HCT116 (cell line): Measurements from ENCODE around the gene BTBD9. TPM values are rescaled to one million over a fixed set of nuclear protein-coding genes. Genes with fewer than 3 reads are reported as not detected.

Experiments used
- ATAC-seq: fragments of 200-7000 bp; cut with Tn5 transposase; 2 replicates; pipeline ENCODE4 v1.9.1; 2020; ENCODE audit warnings: mild to moderate bottlenecking, moderate library complexity
- BruUV-seq: library from RNA; stranded (reverse); fragments of 400-500 nt; replicated peaks from 2 replicates; lab custom pipeline; 2021; lab: Mats Ljungman, UMichigan
- CTCF ChIA-PET: fragments of 300-600 bp; sonication (Branson Sonifier 250); formaldehyde crosslinking; loops from one replicate; lab custom pipeline; 2021; ENCODE audit warnings: antibody characterized with exemption; lab: Charles Lee
- POLR2A ChIA-PET: fragments of 300-600, 350-600 bp; sonication (Branson Sonifier 250); formaldehyde crosslinking; loops from one replicate; lab custom pipeline; 2021; ENCODE audit warnings: antibody characterized with exemption; lab: Charles Lee
- RAD21 ChIA-PET, 2 experiments: fragments of 300-600 bp; sonication (Branson Sonifier 250); formaldehyde crosslinking; loops; one replicate each; lab custom pipeline; 2023; ENCODE audit warnings: low total read pairs in 2 of 2; ENCODE audit not compliant: uncharacterized antibody in 2 of 2, unreplicated experiment in 2 of 2, low non-redundant PET in 1 of 2; lab: Charles Lee
- DNase-seq: peaks from one replicate; pipeline ENCODE4 v3.0.0-alpha.2; 2010; ENCODE audit warnings: low read depth, low spot score
- H2AFZ ChIP-seq: fragments of 200-600 bp; shearing (Covaris generic), sonication (generic); 2 replicates; pipeline ENCODE4 v1.6.1; 2017; ENCODE audit warnings: low read depth, mixed run types, mixed read lengths, antibody characterized with exemption, low read length; ENCODE audit not compliant: poor library complexity, severe bottlenecking
- H3K27ac ChIP-seq: 2 replicates; pipeline ENCODE4 v1.5.1; 2012; ENCODE audit warnings: low read depth, low read length
- H3K27me3 ChIP-seq: fragments of 200-600 bp; sonication (generic); 2 replicates; pipeline ENCODE4 v1.6.1; 2016; ENCODE audit warnings: mixed run types, low read length, mixed read lengths; ENCODE audit not compliant: insufficient read depth
- H3K36me3 ChIP-seq, 2 experiments: fragments of 200-500 bp in 1 of 2; fragments of 200-600 bp in 1 of 2; sonication (Bioruptor generic) in 1 of 2; sonication (generic) in 1 of 2; 2 replicates each; pipeline versions ENCODE4 v1.5.1 to v1.6.1; 2014 to 2016; ENCODE audit warnings: low read length in 2 of 2, inconsistent platforms in 1 of 2, mixed read lengths in 1 of 2, mixed run types in 1 of 2; ENCODE audit not compliant: insufficient read depth in 2 of 2, control insufficient read depth in 1 of 2
- H3K4me1 ChIP-seq, 2 experiments: fragments of 200-600 bp in 1 of 2; sonication (generic) in 1 of 2; 2 replicates each; pipeline versions ENCODE4 v1.5.1 to v1.6.1; 2012 to 2017; ENCODE audit warnings: low read length in 2 of 2, inconsistent platforms in 1 of 2, mild to moderate bottlenecking in 1 of 2, mixed read lengths in 1 of 2, mixed run types in 1 of 2, moderate library complexity in 1 of 2; ENCODE audit not compliant: insufficient read depth in 2 of 2, control insufficient read depth in 1 of 2
- H3K4me2 ChIP-seq: fragments of 200-600 bp; sonication (generic); 2 replicates; pipeline ENCODE4 v1.6.1; 2017; ENCODE audit warnings: mixed run types, low read length, mixed read lengths
- H3K4me3 ChIP-seq, 2 experiments: fragments of 200-600 bp in 1 of 2; sonication (generic) in 1 of 2; replicated peaks in 1 of 2; 2 replicates each; pipeline ENCODE4 v1.5.1; 2011 to 2016; ENCODE audit warnings: low read length in 2 of 2, control low read depth in 1 of 2, low read depth in 1 of 2, mild to moderate bottlenecking in 1 of 2, mixed read lengths in 1 of 2, mixed run types in 1 of 2
- H3K79me2 ChIP-seq: fragments of 200-600 bp; sonication (generic); 2 replicates; pipeline ENCODE4 v1.6.1; 2017; ENCODE audit warnings: mild to moderate bottlenecking, mixed run types, low read length, moderate library complexity, mixed read lengths; ENCODE audit not compliant: insufficient read depth
- H3K9ac ChIP-seq: fragments of 200-600 bp; sonication (generic); 2 replicates; pipeline ENCODE4 v1.6.1; 2016; ENCODE audit warnings: low read length, mixed read lengths
- H3K9me2 ChIP-seq: fragments of 200-600 bp; sonication (generic), shearing (Covaris generic); 2 replicates; pipeline ENCODE4 v1.6.1; 2017; ENCODE audit warnings: mixed run types, mild to moderate bottlenecking, moderate library complexity; ENCODE audit not compliant: insufficient read depth
- H3K9me3 ChIP-seq, 2 experiments: fragments of 200-500 bp in 1 of 2; fragments of 200-600 bp in 1 of 2; sonication (Bioruptor generic) in 1 of 2; sonication (generic) in 1 of 2; 2 replicates each; pipeline ENCODE4 v1.6.1; 2014 to 2017; ENCODE audit warnings: low read length in 2 of 2, mixed read lengths in 2 of 2, inconsistent platforms in 1 of 2, low read depth in 1 of 2, mild to moderate bottlenecking in 1 of 2, mixed run types in 1 of 2, moderate library complexity in 1 of 2; ENCODE audit not compliant: control insufficient read depth in 1 of 2, insufficient read depth in 1 of 2
- H4K20me1 ChIP-seq: fragments of 200-600 bp; sonication (generic), shearing (Covaris generic); 2 replicates; pipeline ENCODE4 v1.6.1; 2017; ENCODE audit warnings: mixed run types, mild to moderate bottlenecking, moderate library complexity; ENCODE audit not compliant: insufficient read depth
- CBX3 ChIP-seq: IDR thresholded peaks from 2 replicates; pipeline ENCODE4 v1.6.1; 2012; ENCODE audit warnings: low read depth
- EGR1 ChIP-seq: IDR thresholded peaks from 2 replicates; pipeline ENCODE4 v1.6.1; 2012; ENCODE audit warnings: low read depth
- ELF1 ChIP-seq: IDR thresholded peaks from 2 replicates; pipeline ENCODE4 v1.6.1; 2012; ENCODE audit warnings: low read depth, borderline replicate concordance
- EZH2 ChIP-seq: fragments of 200-600 bp; sonication (generic); IDR thresholded peaks from 2 replicates; pipeline ENCODE4 v1.6.1; 2017; ENCODE audit warnings: antibody characterized with exemption, mixed run types
- EZH2phosphoT487 ChIP-seq: fragments of 200-600 bp; IDR thresholded peaks from 2 replicates; pipeline ENCODE4 v1.6.1; 2018; ENCODE audit warnings: antibody characterized with exemption, borderline replicate concordance
- FOSL1 ChIP-seq: IDR thresholded peaks from 2 replicates; pipeline ENCODE4 v1.6.1; 2012; ENCODE audit warnings: low read depth
- JUND ChIP-seq: IDR thresholded peaks from 2 replicates; pipeline ENCODE4 v1.6.1; 2012
- POLR2A ChIP-seq: IDR thresholded peaks from 2 replicates; pipeline ENCODE4 v1.7.0; 2011; ENCODE audit warnings: borderline replicate concordance; ENCODE audit not compliant: insufficient read depth, insufficient read length; ENCODE audit errors: extremely low read depth
- RAD21 ChIP-seq: IDR thresholded peaks from 2 replicates; pipeline ENCODE4 v1.6.1; 2012; ENCODE audit warnings: low read depth, mild to moderate bottlenecking
- SIN3A ChIP-seq: IDR thresholded peaks from 2 replicates; pipeline ENCODE4 v1.6.1; 2012; ENCODE audit warnings: low read depth
- SP1 ChIP-seq: IDR thresholded peaks from 2 replicates; pipeline ENCODE4 v1.6.1; 2012; ENCODE audit warnings: low read depth
- SRF ChIP-seq: IDR thresholded peaks from 2 replicates; pipeline ENCODE4 v1.6.1; 2012; ENCODE audit warnings: low read depth
- YY1 ChIP-seq: IDR thresholded peaks from 2 replicates; pipeline ENCODE4 v1.6.1; 2011; ENCODE audit warnings: low read length, low read depth, moderate library complexity, mild to moderate bottlenecking; ENCODE audit not compliant: insufficient replicate concordance; ENCODE audit errors: extremely low read depth
- ZFX ChIP-seq: fragments of 450-650 bp; IDR thresholded peaks from 2 replicates; pipeline ENCODE4 v1.6.1; 2017
- ZNF274 ChIP-seq: fragments of 200-500 bp; sonication (Bioruptor generic); IDR thresholded peaks from 2 replicates; pipeline ENCODE4 v1.6.1; 2014; ENCODE audit warnings: mild to moderate bottlenecking, low read depth, low read length, inconsistent platforms
- intact Hi-C: fragments of 100-400 bp; cut with micrococcal nuclease; formaldehyde crosslinking; loops from 2 replicates; pipeline ENCODE4 v1.10.0; 2022
- total RNA-seq: library from RNA; stranded (reverse); gene quantifications from one replicate; pipeline ENCODE4 v1.2.1, GENCODE V29; 2021; ENCODE audit not compliant: unreplicated experiment
- TF ChIP-seq, protein P1 (sequence below): IDR thresholded peaks from 2 replicates; pipeline ENCODE4 v1.6.1; 2012
- TF ChIP-seq, protein P2 (sequence below), 3 experiments: fragments of 200-600 bp in 1 of 3; sonication (generic) in 1 of 3; IDR thresholded peaks in 2 of 3; conservative IDR thresholded peaks in 1 of 3; 2 replicates each; pipeline ENCODE4 v1.5.1; 2012 to 2017; ENCODE audit warnings: low read depth in 2 of 3, low read length in 2 of 3, antibody characterized with exemption in 1 of 3, borderline replicate concordance in 1 of 3, control low read depth in 1 of 3, mild to moderate bottlenecking in 1 of 3, mixed read lengths in 1 of 3, mixed run types in 1 of 3, moderate library complexity in 1 of 3; ENCODE audit not compliant: insufficient read depth in 1 of 3
- TF ChIP-seq, protein P3 (sequence below): IDR thresholded peaks from 2 replicates; pipeline ENCODE4 v1.6.1; 2012; ENCODE audit warnings: low read depth
- TF ChIP-seq, protein P4 (sequence below): IDR thresholded peaks from 2 replicates; pipeline ENCODE4 v1.6.1; 2012

The BTBD9 gene
- total RNA-seq, 1 experiment from 2014 or later, result 10.9 TPM

DNA sequence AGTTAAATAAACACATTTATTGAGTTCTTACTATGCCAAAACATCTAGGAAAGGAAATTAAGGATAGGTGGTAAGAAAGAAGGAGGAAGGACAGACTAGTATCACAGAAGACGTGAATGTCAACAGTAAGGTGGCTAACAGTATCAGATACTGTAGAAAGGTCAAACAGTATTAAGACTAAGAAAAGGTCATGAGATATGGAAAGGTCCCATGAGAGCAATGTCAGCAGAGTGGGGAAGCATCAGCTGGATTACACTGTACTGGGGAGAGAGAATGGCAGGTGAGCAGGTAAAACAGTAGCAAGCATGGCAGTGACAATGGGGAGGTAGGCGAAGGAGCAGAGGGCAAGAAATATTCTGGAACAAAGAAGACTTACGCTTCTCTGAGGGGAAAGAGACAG lies 45.2 kb upstream of the BTBD9 start:
- H3K36me3 ChIP-seq, result peaks cover 16 to 36% of the 10 kb centered on the region in 2 experiments
- POLR2A ChIA-PET, result interaction anchor here (1.0 kb wide), 1 partner anchor 18 kb away, joined by 3 read pairs; the partner anchor contains the start of gene GLO1
- CTCF ChIA-PET, result no interaction called here

More for the DNA sequence above, 45.2 kb upstream of the BTBD9 start:
- no peaks in the 10 kb centered on the region for H3K4me1 ChIP-seq
- no peak overlapping the region for H3K27ac ChIP-seq
- H3K4me2 ChIP-seq, result no peak overlapping the region
- DNase-seq, result no peak
- H3K9me2 ChIP-seq, result no peaks in the 10 kb centered on the region
- ATAC-seq, result no peak
- intact Hi-C loops, result no loop called here
- no TSS peak for BruUV-seq
- no peaks in the 10 kb centered on the region for H3K27me3 ChIP-seq
- no peak overlapping the region for H3K9ac ChIP-seq
- H3K79me2 ChIP-seq, result peaks cover 57% of the 10 kb centered on the region
- RAD21 ChIA-PET, result no interaction called here
- no peak overlapping the region for H2AFZ ChIP-seq
- TF ChIP-seq ZNF274 (no peak), POLR2A (no peak), FOSL1 (no peak), JUND (no peak), ZFX (no peak), CBX3 (no peak), SRF (no peak), ELF1 (no peak), YY1 (no peak), SP1 (no peak), EGR1 (no peak), RAD21 (no peak), EZH2phosphoT487 (no peak), EZH2 (no peak), SIN3A (no peak)
- TF ChIP-seq, protein P1, sequence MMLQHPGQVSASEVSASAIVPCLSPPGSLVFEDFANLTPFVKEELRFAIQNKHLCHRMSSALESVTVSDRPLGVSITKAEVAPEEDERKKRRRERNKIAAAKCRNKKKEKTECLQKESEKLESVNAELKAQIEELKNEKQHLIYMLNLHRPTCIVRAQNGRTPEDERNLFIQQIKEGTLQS, result no peak
- TF ChIP-seq, protein P2, sequence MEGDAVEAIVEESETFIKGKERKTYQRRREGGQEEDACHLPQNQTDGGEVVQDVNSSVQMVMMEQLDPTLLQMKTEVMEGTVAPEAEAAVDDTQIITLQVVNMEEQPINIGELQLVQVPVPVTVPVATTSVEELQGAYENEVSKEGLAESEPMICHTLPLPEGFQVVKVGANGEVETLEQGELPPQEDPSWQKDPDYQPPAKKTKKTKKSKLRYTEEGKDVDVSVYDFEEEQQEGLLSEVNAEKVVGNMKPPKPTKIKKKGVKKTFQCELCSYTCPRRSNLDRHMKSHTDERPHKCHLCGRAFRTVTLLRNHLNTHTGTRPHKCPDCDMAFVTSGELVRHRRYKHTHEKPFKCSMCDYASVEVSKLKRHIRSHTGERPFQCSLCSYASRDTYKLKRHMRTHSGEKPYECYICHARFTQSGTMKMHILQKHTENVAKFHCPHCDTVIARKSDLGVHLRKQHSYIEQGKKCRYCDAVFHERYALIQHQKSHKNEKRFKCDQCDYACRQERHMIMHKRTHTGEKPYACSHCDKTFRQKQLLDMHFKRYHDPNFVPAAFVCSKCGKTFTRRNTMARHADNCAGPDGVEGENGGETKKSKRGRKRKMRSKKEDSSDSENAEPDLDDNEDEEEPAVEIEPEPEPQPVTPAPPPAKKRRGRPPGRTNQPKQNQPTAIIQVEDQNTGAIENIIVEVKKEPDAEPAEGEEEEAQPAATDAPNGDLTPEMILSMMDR (IDR thresholded peaks at IDR 0.05 in 2 of 3, conservative IDR thresholded peaks at IDR 0.05 in 1 of 3; ENCODE audit: borderline replicate concordance in 1 of 3, insufficient read depth in 1 of 3, low read depth in 2 of 3, low read length in 2 of 3), result no peak
- TF ChIP-seq, protein P3, sequence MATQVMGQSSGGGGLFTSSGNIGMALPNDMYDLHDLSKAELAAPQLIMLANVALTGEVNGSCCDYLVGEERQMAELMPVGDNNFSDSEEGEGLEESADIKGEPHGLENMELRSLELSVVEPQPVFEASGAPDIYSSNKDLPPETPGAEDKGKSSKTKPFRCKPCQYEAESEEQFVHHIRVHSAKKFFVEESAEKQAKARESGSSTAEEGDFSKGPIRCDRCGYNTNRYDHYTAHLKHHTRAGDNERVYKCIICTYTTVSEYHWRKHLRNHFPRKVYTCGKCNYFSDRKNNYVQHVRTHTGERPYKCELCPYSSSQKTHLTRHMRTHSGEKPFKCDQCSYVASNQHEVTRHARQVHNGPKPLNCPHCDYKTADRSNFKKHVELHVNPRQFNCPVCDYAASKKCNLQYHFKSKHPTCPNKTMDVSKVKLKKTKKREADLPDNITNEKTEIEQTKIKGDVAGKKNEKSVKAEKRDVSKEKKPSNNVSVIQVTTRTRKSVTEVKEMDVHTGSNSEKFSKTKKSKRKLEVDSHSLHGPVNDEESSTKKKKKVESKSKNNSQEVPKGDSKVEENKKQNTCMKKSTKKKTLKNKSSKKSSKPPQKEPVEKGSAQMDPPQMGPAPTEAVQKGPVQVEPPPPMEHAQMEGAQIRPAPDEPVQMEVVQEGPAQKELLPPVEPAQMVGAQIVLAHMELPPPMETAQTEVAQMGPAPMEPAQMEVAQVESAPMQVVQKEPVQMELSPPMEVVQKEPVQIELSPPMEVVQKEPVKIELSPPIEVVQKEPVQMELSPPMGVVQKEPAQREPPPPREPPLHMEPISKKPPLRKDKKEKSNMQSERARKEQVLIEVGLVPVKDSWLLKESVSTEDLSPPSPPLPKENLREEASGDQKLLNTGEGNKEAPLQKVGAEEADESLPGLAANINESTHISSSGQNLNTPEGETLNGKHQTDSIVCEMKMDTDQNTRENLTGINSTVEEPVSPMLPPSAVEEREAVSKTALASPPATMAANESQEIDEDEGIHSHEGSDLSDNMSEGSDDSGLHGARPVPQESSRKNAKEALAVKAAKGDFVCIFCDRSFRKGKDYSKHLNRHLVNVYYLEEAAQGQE, result no peak
- TF ChIP-seq, protein P4, sequence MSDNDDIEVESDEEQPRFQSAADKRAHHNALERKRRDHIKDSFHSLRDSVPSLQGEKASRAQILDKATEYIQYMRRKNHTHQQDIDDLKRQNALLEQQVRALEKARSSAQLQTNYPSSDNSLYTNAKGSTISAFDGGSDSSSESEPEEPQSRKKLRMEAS, result no peak
- H4K20me1 ChIP-seq, result peaks cover 7% of the 10 kb centered on the region; the same call in 1 of the 2 replicates
- no peaks in the 10 kb centered on the region for H3K9me3 ChIP-seq
- no peak overlapping the region for H3K4me3 ChIP-seq
